HAP-1 (cell line): ENCODE measurements around the gene RBP5.

ENCODE experiments used
- DNase-seq, 2 experiments: peaks; one replicate each; pipeline ENCODE4 v3.0.0-alpha.2; 2016 to 2020; ENCODE audit warnings: low spot score in 2 of 2
- H3K27me3 ChIP-seq: fragments of 250-450 bp; sonication (Bioruptor Pico); 2 replicates; pipeline ENCODE4 v1.5.1; 2020; ENCODE audit warnings: low read depth, mild to moderate bottlenecking, moderate library complexity
- H3K36me3 ChIP-seq: fragments of 250-450 bp; sonication (Bioruptor Pico); replicated peaks from 2 replicates; pipeline ENCODE4 v1.5.1; 2020; ENCODE audit warnings: mild to moderate bottlenecking
- H3K4me1 ChIP-seq: fragments of 250-450 bp; sonication (Bioruptor Pico); 2 replicates; pipeline ENCODE4 v1.5.1; 2020; ENCODE audit warnings: mild to moderate bottlenecking
- H3K4me3 ChIP-seq: fragments of 250-450 bp; sonication (Bioruptor Pico); 2 replicates; pipeline ENCODE4 v1.5.1; 2020; ENCODE audit warnings: mild to moderate bottlenecking, moderate library complexity
- H3K9me3 ChIP-seq: fragments of 250-450 bp; sonication (Bioruptor Pico); 2 replicates; pipeline ENCODE4 v1.5.1; 2020; ENCODE audit warnings: mild to moderate bottlenecking, moderate library complexity
- in situ Hi-C: fragments of 300-500 bp; cut with MboI; formaldehyde crosslinking; loops from 3 replicates; pipeline ENCODE4 v1.14.3; 2020; ENCODE audit warnings: low sequenced_read_pairs, inconsistent platforms, mixed read lengths

RBP5 gene

DNA sequence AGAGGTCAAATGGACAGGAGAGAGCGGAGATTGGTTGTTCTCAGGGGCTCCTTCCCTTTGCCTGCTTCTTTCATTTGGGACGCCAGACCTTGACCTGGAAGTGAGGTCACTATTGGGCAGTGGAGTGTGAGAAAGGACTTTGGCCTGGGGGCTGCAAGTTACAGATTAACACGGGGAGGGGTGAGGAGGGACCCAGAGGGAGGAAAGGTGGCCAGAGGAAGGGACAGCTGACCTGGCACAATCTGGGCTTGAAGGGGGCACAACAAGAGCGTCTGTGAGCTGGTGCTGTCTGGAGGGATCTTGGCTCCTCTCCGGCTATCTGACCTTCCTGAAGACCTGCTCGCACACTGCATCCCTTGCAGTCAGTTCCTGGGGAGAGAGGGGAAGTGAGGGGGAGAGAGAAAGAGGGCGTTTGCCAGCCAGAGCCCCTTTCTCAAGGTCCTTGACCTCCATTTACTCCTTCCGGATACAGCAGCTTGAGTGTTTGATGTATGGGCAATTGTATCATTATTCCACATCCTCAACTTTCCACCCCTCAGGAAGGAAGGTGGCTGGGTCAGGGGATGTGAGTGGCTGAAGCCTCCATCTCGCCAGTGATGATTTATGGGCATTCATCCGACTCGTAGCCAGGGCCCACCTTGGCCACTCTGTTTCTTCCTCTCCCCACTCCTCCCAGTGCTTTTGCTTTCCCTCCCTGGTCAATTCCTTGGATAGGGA, 4.7 kb downstream of the RBP5 start:
- no peaks in the 10 kb centered on the region for H3K36me3 ChIP-seq
- in situ Hi-C loops = loop anchor here (25.0 kb wide), 1 partner anchor 387 kb away; no protein-coding TSS in a partner anchor
- no peaks in the 10 kb centered on the region for H3K4me1 ChIP-seq

DNA sequence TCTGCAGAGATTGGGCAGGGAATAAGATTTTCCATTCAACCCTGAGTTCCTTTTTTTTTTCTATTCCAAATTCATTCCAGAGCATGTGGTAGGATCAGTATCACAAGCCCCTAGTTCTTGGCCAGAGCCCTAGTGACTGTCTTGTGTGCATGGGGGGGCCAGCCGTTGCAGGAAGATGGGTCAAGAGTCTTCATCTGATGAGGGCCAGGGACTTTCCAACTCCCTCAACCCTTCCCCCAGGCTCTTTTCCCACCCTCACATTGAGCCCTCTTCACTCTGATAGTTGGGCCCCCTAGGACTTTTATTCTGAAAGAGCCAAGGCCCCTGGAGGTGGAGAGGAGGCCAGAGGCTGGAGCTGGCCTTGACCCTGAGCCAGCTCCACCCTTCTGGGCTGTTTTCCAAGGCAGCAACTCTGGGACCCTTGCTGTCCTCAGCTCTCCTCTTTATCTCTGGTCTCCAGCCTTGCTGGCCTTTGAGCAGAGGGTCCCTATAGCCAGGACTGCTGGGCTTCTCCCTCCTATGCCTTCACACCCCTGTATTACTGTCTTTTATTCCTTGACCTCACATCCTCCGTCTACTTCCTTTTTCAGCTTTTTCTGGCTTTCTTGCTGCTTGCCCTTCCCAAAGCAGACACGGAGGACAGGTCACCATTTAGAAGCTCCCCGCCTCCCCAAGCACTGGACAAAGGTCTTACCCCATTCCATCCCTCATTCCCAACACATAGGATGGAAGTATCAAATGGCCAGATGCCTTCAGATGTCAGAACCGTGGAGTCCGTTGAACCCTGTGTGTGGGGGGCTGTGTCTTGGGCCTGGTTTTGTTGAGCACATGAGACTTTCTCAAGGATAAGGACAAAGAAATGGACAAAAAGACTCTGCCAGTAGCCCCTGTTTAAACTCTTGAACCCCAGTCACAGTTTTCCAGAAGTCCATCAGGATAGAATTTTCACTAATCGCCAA, 5.6 kb downstream of the RBP5 start:
- in situ Hi-C loops = loop anchor here (25.0 kb wide), 1 partner anchor 386 kb away; no protein-coding TSS in a partner anchor

More for the DNA sequence above, 4.7 kb downstream of the RBP5 start:
- Histone ChIP-seq H3K27me3 (no peaks in the 10 kb centered on the region), H3K4me3 (no peak overlapping the region), H3K9me3 (no peaks in the 10 kb centered on the region)
- no peak for DNase-seq

DNA sequence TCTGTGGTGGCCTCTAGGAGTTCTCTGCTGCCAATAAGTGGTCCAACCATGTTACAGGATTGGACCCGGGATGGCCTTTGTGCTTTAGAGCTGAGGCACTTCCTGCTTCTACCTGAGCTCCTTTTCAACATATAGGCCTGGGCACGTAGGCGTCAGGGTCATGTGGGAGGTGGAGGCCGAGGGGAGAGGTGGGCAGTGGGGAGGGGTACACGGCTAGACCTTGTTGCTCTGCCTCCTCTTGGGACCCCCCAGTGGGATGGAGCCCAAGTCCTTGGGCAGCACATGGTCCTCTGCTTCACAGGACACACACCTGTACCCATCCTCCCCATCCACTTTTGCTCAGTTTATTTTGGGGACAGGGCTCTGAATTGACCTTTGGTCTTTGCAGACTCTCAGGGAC, 7.4 kb downstream of the RBP5 start:
- H3K36me3 ChIP-seq = no peaks in the 10 kb centered on the region
- H3K9me3 ChIP-seq = no peaks in the 10 kb centered on the region
- DNase-seq = no peak
- no peak overlapping the region for H3K4me3 ChIP-seq
- H3K27me3 ChIP-seq = no peaks in the 10 kb centered on the region
- no peaks in the 10 kb centered on the region for H3K4me1 ChIP-seq
- in situ Hi-C loops = loop anchor here (25.0 kb wide), 1 partner anchor 384 kb away; no protein-coding TSS in a partner anchor

More for the DNA sequence above, 5.6 kb downstream of the RBP5 start:
- H3K27me3 ChIP-seq = no peaks in the 10 kb centered on the region
- H3K36me3 ChIP-seq = no peaks in the 10 kb centered on the region
- no peaks in the 10 kb centered on the region for H3K9me3 ChIP-seq
- no peak for DNase-seq
- no peak overlapping the region for H3K4me3 ChIP-seq
- no peaks in the 10 kb centered on the region for H3K4me1 ChIP-seq

DNA sequence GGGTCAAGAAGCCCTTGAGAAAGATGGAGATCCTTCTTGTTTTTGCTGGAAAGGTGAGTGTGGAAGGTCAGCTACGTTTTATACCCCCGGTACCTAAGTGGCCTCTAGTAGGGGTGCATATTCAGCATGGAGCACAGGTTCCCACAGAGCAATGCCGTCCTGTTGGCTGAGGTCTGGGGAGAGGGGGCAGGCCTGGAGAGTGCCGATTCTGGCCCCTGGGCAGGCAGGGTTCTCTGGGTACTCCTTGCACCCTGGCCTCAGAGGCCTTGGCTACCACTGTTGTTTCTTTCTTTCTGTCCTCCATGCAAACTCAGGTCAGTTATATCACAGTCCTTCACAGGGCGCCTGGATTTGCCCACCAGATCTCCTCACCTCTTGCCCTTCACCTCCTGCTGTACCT, 8.5 kb downstream of the RBP5 start:
- no peaks in the 10 kb centered on the region for H3K4me1 ChIP-seq
- no peaks in the 10 kb centered on the region for H3K27me3 ChIP-seq
- no peak overlapping the region for H3K4me3 ChIP-seq
- no peak for DNase-seq
- 0 out of 2 replicates have a peak, but pooled peaks cover 3% of the 10 kb centered on the region for H3K36me3 ChIP-seq
- no peaks in the 10 kb centered on the region for H3K9me3 ChIP-seq
- in situ Hi-C loops = loop anchor here (25.0 kb wide), 1 partner anchor 383 kb away; no protein-coding TSS in a partner anchor

DNA sequence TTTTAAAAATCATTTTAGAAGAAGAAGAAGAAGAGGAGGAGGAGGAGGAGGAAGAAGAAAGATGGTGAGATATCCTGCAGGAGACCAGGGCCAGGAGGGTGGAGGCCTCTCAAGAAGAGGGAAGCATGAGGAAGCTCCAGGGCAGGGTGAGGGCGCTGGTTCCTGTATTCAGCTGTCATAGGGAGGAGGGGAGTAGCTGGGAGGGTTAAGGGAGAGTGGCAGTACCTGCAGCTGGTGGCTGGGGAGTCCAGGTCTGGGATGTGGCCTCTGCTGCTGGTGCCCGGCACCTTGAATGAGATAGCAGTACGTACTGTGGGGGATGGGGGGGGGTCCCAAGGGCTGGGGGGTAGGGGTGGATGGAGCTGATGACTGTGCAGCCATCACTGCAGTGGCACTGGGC, 9.8 kb downstream of the RBP5 start:
- no peak for DNase-seq
- in situ Hi-C loops = loop anchor here (10.0 to 25.0 kb wide), 2 partner anchors 174 to 382 kb away; partner anchors contain the start of genes C12orf57 and RNU7-1
- no peaks in the 10 kb centered on the region for H3K9me3 ChIP-seq
- no peaks in the 10 kb centered on the region for H3K27me3 ChIP-seq
- H3K4me3 ChIP-seq = no peak overlapping the region
- H3K36me3 ChIP-seq = peaks cover 3% of the 10 kb centered on the region; the same call in 1 of the 2 replicates
- H3K4me1 ChIP-seq = no peaks in the 10 kb centered on the region

DNA sequence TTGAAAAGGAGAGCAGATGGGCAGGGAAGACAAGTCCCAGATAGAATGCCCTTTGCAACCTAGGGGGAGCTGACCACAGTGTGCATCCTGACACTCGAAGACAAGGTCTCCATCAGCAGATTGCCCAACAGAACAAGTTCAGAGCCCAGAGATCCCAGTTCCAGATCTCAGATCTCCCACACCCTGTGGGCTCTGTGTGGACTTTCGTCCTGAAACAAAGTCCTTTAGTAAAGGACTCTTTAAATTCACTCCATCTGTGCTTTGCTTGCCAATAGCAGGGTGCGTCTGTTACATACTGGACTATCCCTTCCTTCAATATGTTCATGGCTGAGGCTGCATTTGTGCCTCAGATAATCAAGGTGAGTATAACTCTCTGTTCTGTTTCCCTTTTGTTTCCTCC, 11.0 kb downstream of the RBP5 start:
- H3K9me3 ChIP-seq = no peaks in the 10 kb centered on the region
- peaks cover 3% of the 10 kb centered on the region; the same call in 1 of the 2 replicates for H3K36me3 ChIP-seq
- no peak for DNase-seq
- H3K27me3 ChIP-seq = no peaks in the 10 kb centered on the region
- H3K4me3 ChIP-seq = no peak overlapping the region
- no peaks in the 10 kb centered on the region for H3K4me1 ChIP-seq
- in situ Hi-C loops = loop anchor here (10.0 to 25.0 kb wide), 2 partner anchors 173 to 380 kb away; partner anchors contain the start of genes C12orf57 and RNU7-1

DNA sequence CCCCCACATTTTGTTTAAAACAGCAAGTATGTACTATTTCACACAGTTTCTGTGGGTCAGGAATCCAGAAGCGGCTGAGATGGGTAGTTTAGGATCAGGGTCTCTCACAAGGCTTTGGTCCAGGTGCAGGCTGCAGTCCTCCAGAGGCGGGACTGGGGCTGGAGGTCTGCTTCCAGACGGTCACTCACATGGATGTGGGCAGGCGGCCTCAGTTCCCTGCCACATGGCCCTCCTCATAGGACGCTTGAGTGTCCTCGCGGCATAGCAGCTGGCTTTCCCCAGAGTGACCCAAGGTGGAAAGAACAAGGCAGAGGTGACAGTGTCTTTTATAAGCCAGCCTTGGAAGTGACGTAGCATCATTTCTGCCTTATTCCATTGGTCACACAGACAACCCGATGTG, 11.8 kb downstream of the RBP5 start:
- H3K27me3 ChIP-seq = no peaks in the 10 kb centered on the region
- in situ Hi-C loops = loop anchor here (10.0 to 25.0 kb wide), 2 partner anchors 172 to 380 kb away; partner anchors contain the start of genes C12orf57 and RNU7-1
- no peak for DNase-seq

DNA sequence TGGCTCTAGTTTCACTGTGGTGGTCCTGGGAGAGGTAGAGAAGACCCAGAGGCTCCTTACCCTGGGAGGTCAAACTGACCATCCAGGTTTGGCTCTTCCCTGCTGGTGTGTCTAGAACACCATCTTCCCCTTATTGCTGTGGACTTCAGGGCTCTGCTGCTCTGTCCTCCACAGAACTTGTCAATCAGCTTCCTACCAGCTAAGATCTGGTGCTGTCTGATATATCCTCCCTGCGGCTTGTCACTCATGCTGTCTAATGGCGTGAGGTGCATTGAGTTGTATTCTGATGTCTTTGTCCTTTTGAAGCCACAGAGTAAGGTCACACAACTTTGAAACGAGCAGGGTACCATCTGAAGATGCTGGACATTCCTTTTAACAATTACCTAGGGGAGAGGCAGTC, 12.5 kb downstream of the RBP5 start:
- Histone ChIP-seq H3K4me3 (no peak overlapping the region), H3K27me3 (no peaks in the 10 kb centered on the region), H3K9me3 (no peaks in the 10 kb centered on the region), H3K36me3 (peaks cover 3% of the 10 kb centered on the region; the same call in 1 of the 2 replicates), H3K4me1 (no peaks in the 10 kb centered on the region)
- in situ Hi-C loops = loop anchor here (10.0 to 25.0 kb wide), 2 partner anchors 171 to 379 kb away; partner anchors contain the start of genes C12orf57 and RNU7-1
- DNase-seq = no peak

More for the DNA sequence above, 11.8 kb downstream of the RBP5 start:
- H3K36me3 ChIP-seq = peaks cover 3% of the 10 kb centered on the region; the same call in 1 of the 2 replicates
- no peaks in the 10 kb centered on the region for H3K9me3 ChIP-seq
- H3K4me3 ChIP-seq = no peak overlapping the region
- no peaks in the 10 kb centered on the region for H3K4me1 ChIP-seq

DNA sequence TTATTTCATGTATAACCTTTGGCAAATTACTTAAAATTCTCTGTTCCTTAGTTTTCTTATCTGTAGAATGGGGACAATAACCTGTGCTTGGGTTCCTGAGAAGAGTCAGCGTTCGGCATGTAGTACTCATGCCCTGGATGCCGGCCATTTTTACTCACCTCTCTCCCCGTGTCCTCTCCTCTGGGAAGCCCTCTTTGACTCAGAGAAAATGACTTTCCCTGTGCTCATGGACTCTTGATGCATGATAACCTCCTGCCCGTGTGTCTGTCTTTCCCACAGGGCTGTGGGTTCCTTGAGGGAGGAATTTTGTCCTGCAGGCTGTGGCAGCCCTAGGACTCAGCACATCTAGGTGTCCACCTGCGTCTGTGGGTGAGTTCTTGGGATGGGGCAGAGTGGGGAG, 13.8 kb downstream of the RBP5 start:
- Histone ChIP-seq H3K36me3 (peaks cover 3% of the 10 kb centered on the region; the same call in 1 of the 2 replicates), H3K4me3 (no peak overlapping the region), H3K9me3 (no peaks in the 10 kb centered on the region), H3K27me3 (no peaks in the 10 kb centered on the region), H3K4me1 (no peaks in the 10 kb centered on the region)
- DNase-seq = no peak
- in situ Hi-C loops = loop anchor here (10.0 to 25.0 kb wide), 2 partner anchors 170 to 378 kb away; partner anchors contain the start of genes C12orf57 and RNU7-1

DNA sequence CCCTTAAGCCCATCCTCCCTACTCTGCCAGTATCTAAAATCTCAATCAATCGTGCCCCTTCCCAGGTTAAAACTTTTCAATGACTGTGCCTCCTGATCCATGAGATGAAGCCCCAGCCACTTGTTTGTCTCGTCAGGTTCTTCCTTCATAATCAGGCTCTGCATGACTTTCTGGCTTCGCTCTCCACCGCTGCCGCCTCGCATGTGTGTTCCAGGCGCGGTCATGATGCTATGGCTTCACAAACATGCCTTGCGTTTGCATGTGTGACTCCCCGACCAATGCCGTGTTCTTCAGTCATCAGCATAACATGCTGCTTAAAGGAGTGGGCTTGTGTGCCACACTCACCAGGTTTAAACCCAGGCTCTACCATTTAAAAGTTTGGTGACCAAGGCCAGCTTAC, 14.7 kb downstream of the RBP5 start:
- H3K27me3 ChIP-seq = no peaks in the 10 kb centered on the region
- H3K9me3 ChIP-seq = no peaks in the 10 kb centered on the region
- in situ Hi-C loops = loop anchor here (10.0 to 25.0 kb wide), 2 partner anchors 169 to 377 kb away; partner anchors contain the start of genes C12orf57 and RNU7-1
- no peak overlapping the region for H3K4me3 ChIP-seq
- DNase-seq = no peak
- H3K36me3 ChIP-seq = peaks cover 3% of the 10 kb centered on the region; the same call in 1 of the 2 replicates
- no peaks in the 10 kb centered on the region for H3K4me1 ChIP-seq

DNA sequence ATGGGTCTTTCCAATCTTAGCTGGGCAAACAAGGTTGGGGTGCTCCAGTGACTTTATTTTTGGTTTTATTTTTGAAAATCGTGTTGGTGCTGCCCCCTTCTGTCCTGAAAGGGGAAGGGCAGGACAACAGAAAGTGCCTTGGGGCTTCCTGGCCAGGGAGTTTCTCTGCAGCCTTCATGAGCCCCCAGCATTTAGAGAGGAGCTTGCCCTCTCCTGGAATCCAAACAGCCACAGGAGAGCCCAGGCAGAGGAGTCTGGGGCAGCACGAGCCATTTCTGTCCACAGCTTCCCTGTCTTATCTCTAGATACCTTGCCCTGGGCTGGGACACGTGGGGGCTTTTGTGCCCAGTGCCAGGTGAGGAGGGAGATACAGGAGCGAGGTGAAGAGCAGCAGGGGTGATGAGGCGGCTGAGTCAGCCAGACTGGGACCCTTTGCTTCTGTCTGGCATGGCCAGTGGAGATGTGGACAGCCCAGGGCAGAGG, 15.3 kb downstream of the RBP5 start:
- Histone ChIP-seq H3K4me1 (no peaks in the 10 kb centered on the region), H3K4me3 (no peak overlapping the region), H3K9me3 (no peaks in the 10 kb centered on the region), H3K36me3 (peaks cover 3% of the 10 kb centered on the region; the same call in 1 of the 2 replicates), H3K27me3 (no peaks in the 10 kb centered on the region)
- in situ Hi-C loops = loop anchor here (10.0 to 25.0 kb wide), 2 partner anchors 169 to 376 kb away; partner anchors contain the start of genes C12orf57 and RNU7-1
- DNase-seq = peak; percentile 21 to 51

DNA sequence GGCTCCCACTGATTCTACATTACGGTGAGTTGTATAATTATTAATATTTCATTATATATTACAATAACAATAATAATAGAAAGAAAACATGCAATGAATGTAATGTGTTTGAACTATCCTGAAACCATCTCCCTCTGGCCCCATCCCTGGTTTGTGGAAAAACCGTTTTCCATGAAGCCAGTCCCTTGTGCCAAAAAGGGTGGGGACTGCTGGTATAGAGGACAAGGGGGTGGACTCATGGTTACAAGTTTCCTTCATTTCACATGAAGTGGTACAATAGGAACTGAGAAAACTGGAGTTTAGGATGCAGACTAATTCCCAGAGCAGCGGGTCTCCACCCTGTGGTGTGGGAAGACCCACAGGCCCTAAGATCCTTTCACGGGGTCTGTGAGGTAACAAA, 16.6 kb downstream of the RBP5 start:
- H3K4me1 ChIP-seq = no peaks in the 10 kb centered on the region; the same call in 1 of the 2 replicates
- peaks cover 3% of the 10 kb centered on the region; the same call in 1 of the 2 replicates for H3K36me3 ChIP-seq
- no peaks in the 10 kb centered on the region for H3K27me3 ChIP-seq
- H3K9me3 ChIP-seq = no peaks in the 10 kb centered on the region
- no peak overlapping the region for H3K4me3 ChIP-seq
- DNase-seq = no peak
- in situ Hi-C loops = loop anchor here (10.0 to 25.0 kb wide), 2 partner anchors 167 to 375 kb away; partner anchors contain the start of genes C12orf57 and RNU7-1

DNA sequence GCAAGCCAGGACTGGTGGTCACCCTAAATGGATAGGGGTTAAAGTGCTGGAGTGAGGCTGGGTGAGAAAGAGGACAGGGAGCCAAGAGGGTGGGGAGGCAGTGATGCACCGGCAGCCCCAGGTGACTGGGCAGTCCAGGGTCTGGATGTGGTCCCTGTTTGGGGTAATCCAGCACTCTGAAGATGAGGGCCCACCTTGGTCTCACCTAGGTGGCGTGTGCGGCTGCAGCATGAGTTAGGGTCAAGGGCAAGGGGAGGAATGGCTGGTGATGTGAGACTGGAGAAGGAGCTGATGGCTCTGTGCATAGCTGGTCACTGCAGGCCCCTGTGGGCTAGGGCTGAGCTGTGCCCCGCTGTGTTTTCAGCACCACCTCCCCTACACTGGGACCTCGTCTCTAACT, 18.0 kb downstream of the RBP5 start:
- Histone ChIP-seq H3K4me1 (no peaks in the 10 kb centered on the region; the same call in 1 of the 2 replicates), H3K27me3 (no peaks in the 10 kb centered on the region), H3K9me3 (no peaks in the 10 kb centered on the region), H3K36me3 (peaks cover 7% of the 10 kb centered on the region; the same call in 1 of the 2 replicates), H3K4me3 (no peak overlapping the region)
- DNase-seq = no peak
- in situ Hi-C loops = loop anchor here (10.0 to 25.0 kb wide), 2 partner anchors 166 to 373 kb away; partner anchors contain the start of genes C12orf57 and RNU7-1
